ENCODE results near the gene LIMCH1. TPM values are rescaled to one million over a fixed set of nuclear protein-coding genes. Genes with fewer than 3 reads are reported as not detected.

Gene LIMCH1
- total RNA-seq, 1 donor, result 9.0 TPM

DNA sequence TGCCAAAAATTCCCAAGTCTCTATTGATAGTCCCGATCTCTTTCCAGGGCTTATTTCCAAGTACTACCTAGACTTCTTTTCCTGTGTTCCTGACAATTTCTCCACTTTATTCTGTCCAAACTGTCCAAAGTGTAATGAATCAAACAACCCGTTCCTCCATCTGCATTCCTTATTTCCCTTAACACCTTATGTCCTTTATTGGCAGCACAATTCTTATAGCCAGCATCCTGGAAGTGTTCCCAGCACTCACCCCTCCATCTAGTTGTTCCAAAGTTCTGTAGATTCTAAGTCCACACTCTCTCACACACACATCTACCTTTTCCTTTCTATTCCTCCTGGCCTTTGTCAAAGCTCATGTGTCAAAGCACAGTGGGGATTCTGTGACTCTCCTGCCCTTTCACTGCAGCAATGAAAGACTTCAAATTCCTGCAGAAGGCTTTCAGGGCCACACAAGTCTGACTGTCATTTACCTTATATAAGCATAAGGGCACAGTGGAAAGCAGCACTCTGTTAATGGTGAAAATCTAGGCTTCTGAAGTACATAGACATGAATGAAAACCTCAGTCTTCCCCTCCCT is 22.1 kb downstream of the LIMCH1 start:
- Histone ChIP-seq H3K79me2 (ENCODE audit: insufficient read depth, low read length) (no peaks in the 10 kb centered on the region), H3K4me2 (ENCODE audit: insufficient read depth, low read length) (no peak overlapping the region), H3K4me1 (ENCODE audit: insufficient read depth, low read length) (no peaks in the 10 kb centered on the region), H2AFZ (ENCODE audit: low read length) (no peak overlapping the region), H3K9me3 (ENCODE audit: low read depth, low read length) (no peaks in the 10 kb centered on the region), H3K27me3 (ENCODE audit: insufficient read depth, low read length) (no peaks in the 10 kb centered on the region), H3K27ac (ENCODE audit: low read depth, low read length) (no peak overlapping the region), H3K4me3 (ENCODE audit: insufficient read depth, low read length) (no peak overlapping the region), H4K20me1 (ENCODE audit: insufficient read depth, low read length) (no peaks in the 10 kb centered on the region), H3K36me3 (ENCODE audit: insufficient read depth, low read length) (no peaks in the 10 kb centered on the region)
- TF ChIP-seq CTCF (IDR thresholded peaks at IDR 0.05; ENCODE audit: extremely low read depth, low read depth, low read length), result no peak
- no peak for DNase-seq (ENCODE audit: insufficient read length, low spot score, missing footprints)

GRCh38 chr4:41561244-41561643 is 23.3 kb downstream of the LIMCH1 start:
- no peak for DNase-seq (ENCODE audit: insufficient read length, low spot score, missing footprints)

GRCh38 chr4:41567186-41567585 is 29.2 kb downstream of the LIMCH1 start:
- H3K79me2 ChIP-seq (ENCODE audit: insufficient read depth, low read length), result no peaks in the 10 kb centered on the region
- H2AFZ ChIP-seq (ENCODE audit: low read length), result no peak overlapping the region
- no peak overlapping the region for H3K4me2 ChIP-seq (ENCODE audit: insufficient read depth, low read length)
- no peaks in the 10 kb centered on the region for H3K36me3 ChIP-seq (ENCODE audit: insufficient read depth, low read length)
- no peaks in the 10 kb centered on the region for H4K20me1 ChIP-seq (ENCODE audit: insufficient read depth, low read length)
- no peaks in the 10 kb centered on the region for H3K9me3 ChIP-seq (ENCODE audit: low read depth, low read length)
- H3K4me1 ChIP-seq (ENCODE audit: insufficient read depth, low read length), result no peaks in the 10 kb centered on the region
- no peaks in the 10 kb centered on the region for H3K27me3 ChIP-seq (ENCODE audit: insufficient read depth, low read length)
- no peak for DNase-seq (ENCODE audit: insufficient read length, low spot score, missing footprints)
- H3K27ac ChIP-seq (ENCODE audit: low read depth, low read length), result no peak overlapping the region
- no peak overlapping the region for H3K4me3 ChIP-seq (ENCODE audit: insufficient read depth, low read length)
- TF ChIP-seq CTCF (IDR thresholded peaks at IDR 0.05; ENCODE audit: extremely low read depth, low read depth, low read length), result no peak

More at GRCh38 chr4:41561244-41561643, 23.3 kb downstream of the LIMCH1 start:
- H3K36me3 ChIP-seq (ENCODE audit: insufficient read depth, low read length), result no peaks in the 10 kb centered on the region
- no peaks in the 10 kb centered on the region for H3K9me3 ChIP-seq (ENCODE audit: low read depth, low read length)
- no peak overlapping the region for H3K27ac ChIP-seq (ENCODE audit: low read depth, low read length)
- H2AFZ ChIP-seq (ENCODE audit: low read length), result no peak overlapping the region
- no peak overlapping the region for H3K4me2 ChIP-seq (ENCODE audit: insufficient read depth, low read length)
- H3K4me1 ChIP-seq (ENCODE audit: insufficient read depth, low read length), result no peaks in the 10 kb centered on the region
- H3K27me3 ChIP-seq (ENCODE audit: insufficient read depth, low read length), result no peaks in the 10 kb centered on the region
- H3K4me3 ChIP-seq (ENCODE audit: insufficient read depth, low read length), result no peak overlapping the region
- no peaks in the 10 kb centered on the region for H4K20me1 ChIP-seq (ENCODE audit: insufficient read depth, low read length)
- TF ChIP-seq CTCF (IDR thresholded peaks at IDR 0.05; ENCODE audit: extremely low read depth, low read depth, low read length), result no peak
- H3K79me2 ChIP-seq (ENCODE audit: insufficient read depth, low read length), result no peaks in the 10 kb centered on the region

GRCh38 chr4:41568363-41568762 is 30.4 kb downstream of the LIMCH1 start:
- Histone ChIP-seq H3K27ac (ENCODE audit: low read depth, low read length) (no peak overlapping the region), H4K20me1 (ENCODE audit: insufficient read depth, low read length) (no peaks in the 10 kb centered on the region), H3K36me3 (ENCODE audit: insufficient read depth, low read length) (no peaks in the 10 kb centered on the region), H3K4me1 (ENCODE audit: insufficient read depth, low read length) (no peaks in the 10 kb centered on the region), H3K4me2 (ENCODE audit: insufficient read depth, low read length) (no peak overlapping the region), H3K9me3 (ENCODE audit: low read depth, low read length) (no peaks in the 10 kb centered on the region), H3K79me2 (ENCODE audit: insufficient read depth, low read length) (no peaks in the 10 kb centered on the region), H2AFZ (ENCODE audit: low read length) (no peak overlapping the region), H3K4me3 (ENCODE audit: insufficient read depth, low read length) (no peak overlapping the region), H3K27me3 (ENCODE audit: insufficient read depth, low read length) (no peaks in the 10 kb centered on the region)
- no peak for DNase-seq (ENCODE audit: insufficient read length, low spot score, missing footprints)
- no peak for TF ChIP-seq CTCF (IDR thresholded peaks at IDR 0.05; ENCODE audit: extremely low read depth, low read depth, low read length)

Measured in osteoblast (primary cell).